Glomerular visceral epithelial cell (primary cell): ENCODE data around the gene UBAC1.
"Not testable (repeated sequence)": the region's sequence is repeated elsewhere in the genome, so short reads cannot be mapped to it uniquely, and the experiment has no call there.

ENCODE experiments used
- DNase-seq: peaks from one replicate; pipeline ENCODE4 v3.0.0-alpha.2; 2016; ENCODE audit errors: extremely low spot score

The UBAC1 gene

DNA sequence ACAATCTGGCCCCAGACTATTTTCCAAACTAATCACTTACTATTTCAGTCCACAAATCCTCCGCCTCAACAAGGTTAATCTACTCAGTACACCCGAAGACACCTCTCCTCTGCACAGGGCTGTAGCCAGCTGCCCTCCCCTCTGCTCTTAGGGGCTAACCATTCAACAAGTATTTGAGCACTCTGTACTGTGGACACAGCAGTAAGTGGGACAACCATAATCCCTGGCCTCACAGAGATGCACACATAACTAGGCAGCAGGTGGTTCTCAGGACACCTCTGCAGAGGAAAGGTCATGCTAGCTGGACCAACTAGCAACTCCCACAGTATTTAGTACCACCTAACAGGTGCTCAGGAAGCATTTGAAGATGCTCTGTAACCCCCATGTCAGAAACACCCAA lies 59.3 kb downstream of the UBAC1 start:
- no peak for DNase-seq

DNA sequence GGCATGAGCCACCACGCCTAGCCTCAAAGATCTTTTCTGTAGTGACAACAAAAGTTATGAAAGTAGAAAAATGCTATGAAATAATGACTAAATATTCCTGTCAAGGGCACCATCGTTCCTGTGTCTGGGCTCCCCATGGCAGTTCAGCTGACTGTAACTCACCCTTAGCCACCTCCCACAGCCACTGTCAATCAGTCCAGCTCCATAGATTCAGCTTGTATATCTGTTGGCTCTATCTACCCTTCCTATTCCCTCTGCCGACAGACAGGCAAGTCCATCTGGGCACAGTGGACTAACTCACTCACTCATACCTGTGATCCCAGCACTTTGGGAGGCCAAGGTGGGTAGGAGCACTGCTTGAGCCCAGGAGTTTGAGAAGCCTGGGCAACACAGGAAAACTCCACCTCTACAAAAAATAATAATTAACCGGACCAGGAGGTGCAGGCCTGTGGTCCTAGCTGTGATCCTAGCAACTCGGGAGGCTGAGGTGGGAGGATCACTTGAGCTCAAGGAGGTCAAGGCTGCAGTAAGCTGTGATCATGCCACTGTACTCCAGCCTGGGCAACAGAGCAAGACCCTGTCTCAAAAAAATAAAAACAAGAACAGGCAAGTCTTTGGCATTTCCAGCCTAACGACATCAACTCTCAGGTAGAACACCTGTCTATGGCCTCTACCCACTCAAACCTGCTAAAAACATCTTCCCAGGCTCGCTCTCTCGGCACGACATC lies 60.0 kb downstream of the UBAC1 start:
- DNase-seq: no peak

DNA sequence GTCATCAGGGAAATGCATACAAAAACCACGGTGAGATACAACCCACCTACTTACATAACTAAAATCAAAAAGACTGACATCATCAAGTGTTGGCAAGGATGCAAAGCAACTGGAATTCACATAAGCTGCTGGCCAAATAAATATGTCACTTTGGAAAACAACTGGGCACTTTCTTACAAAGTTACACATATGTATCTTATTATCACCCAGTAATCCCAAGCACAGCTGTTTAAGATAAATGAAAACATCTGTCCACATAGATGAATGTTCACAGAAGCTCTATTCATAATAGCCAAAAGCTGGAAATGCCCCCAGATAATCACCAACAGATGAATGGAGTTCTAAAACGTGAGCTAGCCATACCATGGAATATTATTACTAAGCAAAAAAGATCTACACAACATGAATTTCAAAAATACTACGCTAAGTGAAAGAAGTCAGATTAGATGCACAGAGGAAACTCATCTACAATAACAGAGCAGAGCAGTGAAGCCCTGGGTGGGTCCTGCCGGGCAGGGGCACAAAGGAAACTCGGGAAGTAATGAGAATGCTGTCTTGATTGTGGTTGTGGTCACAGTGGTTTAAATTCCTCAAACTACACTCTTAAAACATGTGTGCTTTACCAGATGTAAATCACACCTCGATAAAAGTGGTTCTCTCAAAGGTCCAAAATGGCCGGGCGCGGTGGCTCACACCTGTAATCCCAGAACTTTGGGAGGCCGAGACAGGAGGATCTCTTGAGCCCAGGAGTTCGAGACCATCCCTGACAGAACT lies 62.4 kb downstream of the UBAC1 start:
- peak; percentile 33 for DNase-seq

DNA sequence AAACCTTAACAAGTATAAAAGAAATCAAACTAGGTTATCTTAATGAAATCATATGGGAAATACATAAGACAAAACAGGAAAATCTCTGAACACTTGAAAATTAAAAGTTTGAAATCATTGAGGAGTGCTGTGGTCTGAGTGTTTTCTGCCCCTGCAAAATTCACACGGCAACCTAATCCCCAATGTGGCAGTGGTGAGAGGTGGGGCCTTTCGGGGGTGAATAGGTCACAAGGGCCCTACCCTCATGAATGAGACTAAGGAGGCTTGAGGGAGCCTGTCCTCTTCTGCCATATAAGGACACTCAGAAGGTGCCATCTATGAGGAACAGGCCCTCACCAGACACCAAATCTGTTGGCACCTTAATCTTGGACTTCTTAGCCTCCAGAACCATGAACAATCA lies 64.5 kb downstream of the UBAC1 start:
- no peak for DNase-seq

DNA sequence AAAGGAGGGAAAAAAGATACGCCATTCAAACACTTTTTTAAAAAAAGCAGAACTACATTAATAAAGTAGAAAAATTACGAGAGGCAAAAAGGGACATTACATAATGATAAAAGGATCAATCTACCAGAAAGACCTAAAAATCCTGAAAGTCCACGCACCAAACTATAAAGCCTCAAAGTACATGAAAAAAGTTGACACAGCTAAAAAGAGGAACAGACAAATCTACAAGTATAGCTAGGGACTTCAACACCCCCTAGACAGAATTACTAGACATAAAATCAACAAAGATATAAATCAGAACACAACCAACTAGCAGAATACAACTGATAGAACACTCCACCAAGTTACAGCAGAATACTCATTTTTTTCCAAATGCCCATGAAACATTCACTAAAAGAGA lies 65.0 kb downstream of the UBAC1 start:
- no peak for DNase-seq

DNA sequence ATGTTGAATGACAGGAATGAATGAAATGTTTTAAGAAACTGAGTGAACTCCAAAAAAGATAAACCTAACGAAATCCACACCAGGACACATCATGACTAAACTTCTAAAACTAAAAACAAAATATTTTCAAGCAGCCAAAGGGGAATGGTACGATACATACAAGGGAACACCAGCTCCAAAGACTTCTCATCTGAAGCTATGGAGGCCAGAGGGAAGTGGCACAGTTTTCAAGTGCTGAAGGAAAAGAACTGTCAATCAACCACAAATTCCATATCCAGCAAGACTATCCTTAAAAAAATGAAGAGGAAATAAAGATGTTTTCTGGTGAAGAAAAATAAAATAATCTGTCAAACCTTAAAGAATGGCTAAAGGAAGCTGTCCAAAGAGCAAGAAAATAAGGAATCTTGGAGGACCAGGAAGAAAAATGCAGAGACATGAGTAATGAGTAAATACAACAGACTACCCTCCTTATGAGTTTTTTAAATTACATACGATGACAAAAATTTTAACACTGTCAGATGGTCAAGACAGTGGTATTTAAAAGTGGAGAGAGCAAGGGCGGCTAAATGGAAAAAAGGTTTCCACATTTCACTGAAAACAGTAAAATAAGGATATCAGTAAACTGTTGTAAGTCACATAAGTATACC lies 65.8 kb downstream of the UBAC1 start:
- no peak for DNase-seq

- DNase-seq: no peak
Observed at GRCh38 chr9:135893104-135893503, 68.1 kb downstream of the UBAC1 start.

- DNase-seq: not testable (repeated sequence)
Observed at GRCh38 chr9:135892327-135892726, 68.8 kb downstream of the UBAC1 start.

GRCh38 chr9:135891027-135891631 lies 70.0 kb downstream of the UBAC1 start:
- no peak for DNase-seq

DNA sequence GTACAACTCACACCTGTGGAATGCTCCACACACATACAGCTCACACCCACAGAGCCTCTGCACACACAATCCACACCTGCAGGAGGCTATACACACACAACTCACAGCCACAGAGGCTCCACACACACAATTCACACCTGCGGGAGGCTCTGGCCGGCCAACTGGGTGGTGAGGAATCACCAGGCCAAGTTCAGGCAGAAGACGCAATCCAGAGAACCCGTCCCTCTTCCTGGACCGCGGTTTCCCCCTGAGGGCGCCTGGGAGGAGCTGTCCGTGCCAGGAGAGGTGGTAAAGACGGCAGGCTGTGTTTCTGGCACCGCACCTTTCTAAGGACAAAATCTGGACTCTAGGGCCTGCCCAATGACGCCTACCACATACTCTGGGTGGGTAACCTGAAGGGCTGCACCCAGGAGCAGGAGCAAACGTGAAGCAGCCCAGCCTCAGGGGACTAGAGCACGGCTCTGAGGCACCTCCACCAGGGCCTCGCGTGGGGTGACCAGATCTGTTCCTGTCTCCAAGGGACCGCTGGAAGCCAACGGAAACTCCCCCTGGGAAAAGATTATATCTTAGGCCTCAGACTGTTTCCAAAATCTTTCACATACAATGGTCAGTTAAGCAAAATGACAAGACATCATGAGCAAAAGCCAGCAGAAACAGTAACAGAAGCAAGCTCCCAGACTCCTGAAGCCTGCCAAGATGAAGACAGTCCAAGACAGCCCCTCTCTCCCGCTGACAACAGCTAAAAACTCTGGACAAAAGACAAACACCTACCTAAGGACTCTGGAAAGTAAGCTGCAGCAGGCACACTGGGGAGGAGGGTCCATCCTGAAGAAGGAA lies 70.8 kb downstream of the UBAC1 start:
- no peak for DNase-seq

- DNase-seq: no peak
Observed at GRCh38 chr9:135889564-135890189, 71.5 kb downstream of the UBAC1 start.

GRCh38 chr9:135888766-135889394 lies 72.3 kb downstream of the UBAC1 start:
- DNase-seq: no peak

- DNase-seq: no peak
Observed at GRCh38 chr9:135888126-135888765, 72.9 kb downstream of the UBAC1 start.

GRCh38 chr9:135887585-135888050 lies 73.6 kb downstream of the UBAC1 start:
- DNase-seq: no peak

DNA sequence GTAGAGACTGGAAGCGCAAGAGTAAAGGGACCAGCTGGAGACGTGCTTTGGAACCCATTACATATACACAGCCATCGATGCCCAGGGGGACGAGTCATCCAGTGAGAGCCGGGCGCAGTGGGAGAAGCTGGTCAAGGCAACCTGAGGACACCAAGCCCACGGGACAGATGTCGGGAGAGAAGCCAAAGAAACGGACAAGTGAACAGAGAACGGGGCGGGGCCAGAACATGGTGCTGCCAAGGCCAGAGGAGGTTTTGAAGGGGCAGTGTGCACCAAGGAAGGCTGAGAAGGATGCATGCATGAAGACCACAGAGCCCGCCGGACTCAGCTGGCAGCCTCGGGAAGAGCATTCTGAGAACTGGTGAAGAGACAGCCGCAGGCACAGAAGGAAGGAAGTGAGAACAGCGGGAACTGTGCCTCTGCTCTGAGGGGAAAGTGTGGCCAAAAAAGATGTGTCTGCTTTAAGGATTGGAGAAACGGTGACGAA lies 74.1 kb downstream of the UBAC1 start:
- DNase-seq: no peak

DNA sequence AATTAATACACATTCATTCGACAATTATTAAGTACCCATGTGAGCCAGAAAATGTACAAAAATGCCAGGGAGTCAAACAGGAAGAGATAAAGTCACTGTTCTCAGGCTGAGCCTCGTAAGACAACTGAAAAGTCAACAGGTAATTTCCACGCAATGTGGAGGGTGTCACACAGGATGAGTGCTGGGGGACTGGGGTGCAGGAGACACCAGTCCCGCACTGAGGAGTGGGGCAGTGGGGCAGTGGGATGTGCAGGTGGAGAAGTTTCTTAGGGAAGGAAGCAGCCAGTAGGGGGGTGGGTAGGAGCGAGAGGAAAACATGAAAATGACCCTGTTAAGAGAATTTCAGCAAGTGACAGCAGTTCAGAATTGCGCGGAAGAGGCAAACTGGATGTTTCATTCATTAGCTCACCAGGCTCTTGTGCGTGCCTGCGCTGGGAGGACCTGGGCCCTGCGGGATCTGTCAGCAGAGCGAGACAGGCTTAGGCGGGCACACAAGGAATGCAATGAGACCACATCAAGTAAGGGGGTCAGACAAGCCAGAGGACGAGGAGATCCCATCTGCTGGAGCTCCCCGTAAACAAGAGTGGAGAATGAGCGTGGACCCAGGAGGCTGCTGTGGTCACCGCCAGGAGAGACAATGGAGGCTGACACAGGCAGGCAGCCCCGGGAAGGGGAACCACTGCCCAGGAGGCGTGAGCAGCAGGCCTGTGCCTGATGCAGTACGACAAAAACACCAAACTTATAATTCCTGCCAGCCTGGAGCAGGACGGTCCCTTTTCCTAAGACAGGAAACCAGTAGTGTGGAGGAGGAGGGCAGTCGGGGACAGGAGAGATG lies 74.8 kb downstream of the UBAC1 start:
- DNase-seq: no peak

- DNase-seq: no peak
Observed at GRCh38 chr9:135885100-135885853, 75.9 kb downstream of the UBAC1 start.
